ENCODE data around the gene GORASP1.

DNA sequence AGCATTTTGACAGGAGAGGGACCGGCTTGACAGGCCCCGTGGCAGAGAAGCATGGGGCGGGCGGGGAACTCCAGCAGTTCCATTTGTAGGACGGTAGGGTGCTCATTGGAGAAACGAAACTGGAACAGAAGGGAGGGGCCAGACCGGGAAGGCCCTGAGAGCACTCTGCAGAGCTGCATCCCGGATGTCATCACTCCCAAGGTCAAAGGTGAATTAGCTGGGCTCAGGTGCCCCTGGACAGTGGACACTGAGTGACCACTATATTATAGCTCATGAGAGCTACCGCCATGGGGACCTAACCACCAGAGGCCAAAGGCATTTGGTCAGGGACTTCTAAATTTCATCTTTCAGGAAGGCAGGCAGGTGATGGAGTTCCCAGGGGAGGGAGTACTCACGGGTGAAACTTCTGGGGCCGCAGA lies 38.7 kb upstream of the GORASP1 start:
- no peak for TF ChIP-seq POLR2AphosphoS5 (IDR thresholded peaks at IDR 0.05; ENCODE audit: low read depth, low read length)
- TF ChIP-seq, protein P1, sequence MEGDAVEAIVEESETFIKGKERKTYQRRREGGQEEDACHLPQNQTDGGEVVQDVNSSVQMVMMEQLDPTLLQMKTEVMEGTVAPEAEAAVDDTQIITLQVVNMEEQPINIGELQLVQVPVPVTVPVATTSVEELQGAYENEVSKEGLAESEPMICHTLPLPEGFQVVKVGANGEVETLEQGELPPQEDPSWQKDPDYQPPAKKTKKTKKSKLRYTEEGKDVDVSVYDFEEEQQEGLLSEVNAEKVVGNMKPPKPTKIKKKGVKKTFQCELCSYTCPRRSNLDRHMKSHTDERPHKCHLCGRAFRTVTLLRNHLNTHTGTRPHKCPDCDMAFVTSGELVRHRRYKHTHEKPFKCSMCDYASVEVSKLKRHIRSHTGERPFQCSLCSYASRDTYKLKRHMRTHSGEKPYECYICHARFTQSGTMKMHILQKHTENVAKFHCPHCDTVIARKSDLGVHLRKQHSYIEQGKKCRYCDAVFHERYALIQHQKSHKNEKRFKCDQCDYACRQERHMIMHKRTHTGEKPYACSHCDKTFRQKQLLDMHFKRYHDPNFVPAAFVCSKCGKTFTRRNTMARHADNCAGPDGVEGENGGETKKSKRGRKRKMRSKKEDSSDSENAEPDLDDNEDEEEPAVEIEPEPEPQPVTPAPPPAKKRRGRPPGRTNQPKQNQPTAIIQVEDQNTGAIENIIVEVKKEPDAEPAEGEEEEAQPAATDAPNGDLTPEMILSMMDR (IDR thresholded peaks at IDR 0.05), result no peak
